Stimulated activated CD8-positive, alpha-beta memory T cell treated with anti-CD3 and anti-CD28 coated beads, Interleukin-15, amount 100 ng/mL, for 4 hours (primary cell): Measurements from ENCODE around the gene BPIFA3.

Experiments
- DNase-seq, 2 donors: peaks; one replicate each; pipeline ENCODE4 v3.0.0-alpha.2; 2020; ENCODE audit warnings: low read depth in 2 of 2

The BPIFA3 gene

DNA sequence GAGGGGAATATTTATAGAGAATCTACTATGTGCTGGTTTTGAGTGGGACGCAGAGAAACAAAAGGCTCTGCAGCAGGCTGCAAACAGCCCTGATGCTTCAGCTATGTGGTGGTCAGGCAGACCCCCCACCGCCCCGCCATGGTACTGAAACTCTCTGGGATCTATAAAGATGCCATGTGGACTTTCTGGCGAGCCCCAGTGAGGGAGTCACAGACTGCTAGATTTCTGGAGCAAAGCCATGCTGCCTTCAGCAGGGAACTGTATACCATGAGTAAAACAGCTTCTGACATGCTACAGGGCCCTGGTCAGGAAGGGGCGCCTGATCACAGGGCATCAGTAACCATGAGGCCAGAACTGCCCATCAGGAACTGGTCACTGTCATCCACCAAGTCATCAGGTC lies 46.6 kb downstream of the BPIFA3 start:
- no peak for DNase-seq

DNA sequence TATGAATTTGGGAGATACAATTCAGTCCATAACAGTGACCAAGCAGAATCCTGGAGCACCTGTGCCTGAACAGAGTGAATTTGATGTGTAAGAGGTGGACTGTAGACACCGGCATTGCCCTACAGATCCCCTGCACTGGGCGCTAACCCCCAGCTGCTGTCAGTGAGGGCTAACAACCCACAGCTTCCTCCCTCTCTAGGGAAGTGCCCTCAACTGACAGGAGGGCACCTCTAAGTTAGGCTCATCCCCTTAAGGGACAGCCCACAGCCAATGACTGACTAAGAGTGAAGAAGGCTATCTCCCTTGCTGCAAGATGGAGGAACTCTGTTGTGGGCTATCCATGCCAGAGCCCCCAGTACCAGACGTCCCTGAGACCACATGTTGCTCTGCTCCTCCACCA lies 50.5 kb downstream of the BPIFA3 start:
- no peak for DNase-seq

DNA sequence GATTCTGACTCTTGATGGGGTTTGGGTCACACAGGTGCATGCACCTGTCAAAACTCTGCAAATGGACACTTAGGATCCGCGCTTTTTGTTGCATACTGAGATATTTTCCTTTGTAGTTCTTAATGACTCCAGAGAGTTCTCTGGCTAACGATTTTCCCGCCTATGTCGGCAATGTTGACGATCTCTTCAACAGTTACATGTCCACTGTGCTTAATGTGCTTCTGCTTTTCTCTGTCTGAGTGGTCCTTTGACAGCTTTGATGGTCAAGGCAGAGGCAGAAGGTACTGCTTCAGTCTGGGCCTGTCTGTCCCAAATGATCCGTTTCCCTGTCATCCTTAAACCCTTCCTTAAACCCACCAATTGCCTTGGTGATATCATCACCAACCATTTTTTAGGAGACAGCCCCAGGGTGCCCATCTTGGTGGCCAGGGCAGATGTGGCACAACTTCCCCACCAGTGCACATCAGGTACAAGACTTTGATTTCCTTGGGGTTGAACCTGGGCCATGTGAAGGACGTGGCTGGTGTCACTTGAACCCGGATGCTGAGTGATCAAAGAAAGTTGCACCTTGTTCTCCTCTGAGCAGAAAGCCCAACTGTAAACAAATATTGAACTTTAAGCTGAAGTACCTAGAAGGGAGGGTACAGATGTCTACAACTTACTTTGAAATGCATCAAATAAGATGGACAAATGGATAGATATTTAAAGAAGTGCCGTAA lies 55.2 kb downstream of the BPIFA3 start:
- DNase-seq, result no peak

DNA sequence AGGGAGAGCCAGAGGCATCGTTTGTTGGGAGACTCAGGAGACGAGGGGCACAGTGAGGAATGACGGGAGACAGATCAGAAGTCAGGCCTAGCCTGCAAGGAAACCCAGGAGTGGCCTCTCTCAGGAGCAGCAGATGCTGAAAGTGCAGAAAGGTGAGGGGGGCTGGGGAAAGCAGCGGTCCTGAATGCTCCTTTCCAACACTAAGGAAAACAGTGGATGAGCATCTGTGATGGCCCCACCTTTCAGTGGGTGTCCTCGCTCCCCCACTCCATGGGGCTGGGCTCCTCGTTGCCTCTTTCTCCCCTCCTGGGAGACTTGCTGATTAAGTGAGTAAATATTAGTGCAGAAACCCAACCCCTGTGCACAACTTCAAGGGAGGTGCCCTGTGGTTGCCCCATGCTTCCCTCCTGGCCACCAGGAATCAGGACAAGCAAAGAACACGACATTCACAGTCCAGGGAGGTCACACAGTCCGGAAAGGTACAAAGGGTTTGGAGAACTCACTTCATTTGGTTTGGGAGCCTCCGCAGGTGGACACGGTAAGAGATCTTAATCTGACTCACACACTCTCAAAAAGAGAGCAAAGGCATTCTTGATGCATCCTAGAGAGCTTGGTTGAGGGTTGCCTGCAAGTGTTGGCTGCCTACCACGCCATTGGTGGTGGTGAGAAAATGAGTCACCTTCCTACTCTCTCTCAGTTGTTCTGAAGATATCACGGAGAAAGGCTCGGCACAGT lies 56.1 kb downstream of the BPIFA3 start:
- no peak for DNase-seq

DNA sequence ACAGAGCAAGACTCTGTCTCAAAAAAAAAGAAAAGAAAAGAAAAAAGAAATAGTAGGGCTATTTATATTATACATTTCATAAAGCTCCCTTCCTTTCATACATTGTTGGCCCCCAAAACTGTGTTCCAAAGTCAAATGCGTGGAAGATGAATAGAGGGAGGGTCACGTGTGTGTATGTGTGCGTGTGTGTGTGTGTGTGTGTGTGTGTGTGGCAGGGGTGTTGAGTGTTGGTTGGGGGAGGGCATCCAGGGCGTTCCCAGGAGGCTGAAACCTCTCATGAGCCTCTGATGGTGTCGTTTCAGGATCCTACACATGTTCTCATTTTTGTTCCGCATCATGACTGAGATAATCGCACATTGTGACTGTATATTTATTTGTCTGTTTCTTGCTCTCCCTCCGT lies 58.1 kb downstream of the BPIFA3 start:
- DNase-seq, result no peak

DNA sequence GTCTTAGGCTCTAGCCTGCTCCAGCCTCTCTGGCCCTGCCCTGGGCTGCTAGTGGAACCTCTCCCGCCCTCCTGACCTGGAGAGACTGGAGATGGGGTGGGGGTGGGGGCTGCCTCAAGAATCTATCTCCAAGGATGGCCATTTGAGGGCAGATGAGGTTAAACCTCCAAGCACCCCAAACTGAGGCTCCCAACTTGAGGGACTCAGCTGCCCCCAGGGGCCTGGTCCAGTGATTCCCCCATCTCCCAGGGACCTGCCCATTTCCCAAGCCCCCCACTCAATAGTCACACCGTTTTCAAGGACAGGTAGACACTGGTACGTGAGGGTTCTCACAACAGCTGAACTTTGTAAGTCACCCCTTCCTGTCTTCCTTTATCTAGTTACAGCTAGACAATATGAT lies 58.7 kb downstream of the BPIFA3 start:
- no peak for DNase-seq

DNA sequence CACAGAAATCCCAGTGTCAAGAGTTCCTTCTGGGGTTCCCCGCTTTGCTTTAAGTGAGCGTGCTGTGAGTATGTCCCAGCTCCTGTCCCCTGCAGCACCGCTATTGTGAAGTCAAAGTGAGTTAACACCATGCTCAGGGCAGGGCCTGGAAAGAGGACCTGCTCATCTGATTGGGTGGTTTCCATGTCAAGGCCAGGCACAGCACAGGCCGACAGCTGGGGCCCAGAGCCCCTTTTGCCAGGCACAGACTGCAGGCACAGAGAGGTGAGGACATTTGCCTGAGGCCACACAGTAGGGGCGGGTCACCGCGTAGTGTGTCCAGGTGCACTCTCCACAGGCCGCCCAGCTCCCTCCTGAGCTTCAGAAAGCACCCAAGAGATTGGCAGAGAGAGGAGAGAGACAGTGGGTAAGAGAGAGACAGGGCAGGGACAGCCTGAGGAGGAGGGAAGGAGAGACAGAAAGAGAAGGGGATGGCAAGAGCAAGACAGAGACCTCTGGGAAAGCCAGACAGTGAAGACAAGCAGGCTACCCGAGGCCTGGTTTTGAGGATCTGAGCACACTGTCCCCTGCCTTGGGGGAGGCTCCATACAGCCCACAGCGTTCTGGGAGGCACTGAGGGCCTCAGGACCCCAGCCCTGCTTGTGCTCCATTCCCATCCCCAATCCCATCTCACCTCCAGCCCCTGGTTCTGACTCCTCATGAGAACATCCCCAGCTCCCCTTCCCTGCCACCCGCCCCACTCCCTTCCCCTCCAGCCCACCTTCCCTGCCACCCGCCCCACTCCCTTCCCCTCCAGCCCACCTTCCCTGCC lies 59.4 kb downstream of the BPIFA3 start:
- DNase-seq, result no peak
